Right lobe of liver (tissue), 4 donors: Measurements from ENCODE around the gene CIBAR2.

Experiments used
- POLR2A ChIP-seq: fragments of 450-650 bp; IDR thresholded peaks from one replicate; pipeline ENCODE4 v1.6.1; 2017; ENCODE audit warnings: antibody characterized with exemption, mild to moderate bottlenecking
- TF ChIP-seq, protein P1 (sequence below), 4 donors: fragments of 200-600 bp in 3 of 4; fragments of 450-650 bp in 1 of 4; IDR thresholded peaks; one replicate each; pipeline versions ENCODE4 v1.5.1 to v1.8.0; 2016 to 2022; ENCODE audit warnings: antibody characterized with exemption in 4 of 4, mild to moderate bottlenecking in 2 of 4
- donor health status: DM: no; HTN: no; CAD: no.
- donor health status: DM: no; HTN: no; CAD: no.
- donor health status: DM: no; HTN: yes; CAD: no.

DNA sequence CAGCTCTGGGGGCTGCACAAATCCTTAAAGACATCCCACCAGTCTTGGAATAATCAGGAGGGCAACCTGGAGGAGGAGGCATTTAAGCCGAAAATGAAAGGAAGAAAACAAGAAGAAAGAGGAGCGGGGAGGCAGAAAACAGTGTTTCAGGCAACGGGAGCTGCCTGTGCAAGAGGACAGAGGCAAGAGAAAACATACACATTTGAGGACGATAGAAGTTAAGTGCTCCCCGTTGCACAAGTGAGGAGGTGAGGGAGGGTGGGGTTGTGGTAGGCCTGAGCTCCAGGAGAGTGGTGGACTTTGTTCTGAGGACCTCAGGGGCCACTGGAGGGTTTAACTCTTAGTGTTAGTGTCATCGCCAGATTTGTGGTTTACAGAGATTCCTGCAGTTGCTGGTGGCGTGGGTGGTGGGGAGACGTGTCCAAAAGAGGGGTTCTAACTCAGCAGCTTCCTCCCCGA, 27.6 kb upstream of the CIBAR2 start:
- TF ChIP-seq, protein P1, sequence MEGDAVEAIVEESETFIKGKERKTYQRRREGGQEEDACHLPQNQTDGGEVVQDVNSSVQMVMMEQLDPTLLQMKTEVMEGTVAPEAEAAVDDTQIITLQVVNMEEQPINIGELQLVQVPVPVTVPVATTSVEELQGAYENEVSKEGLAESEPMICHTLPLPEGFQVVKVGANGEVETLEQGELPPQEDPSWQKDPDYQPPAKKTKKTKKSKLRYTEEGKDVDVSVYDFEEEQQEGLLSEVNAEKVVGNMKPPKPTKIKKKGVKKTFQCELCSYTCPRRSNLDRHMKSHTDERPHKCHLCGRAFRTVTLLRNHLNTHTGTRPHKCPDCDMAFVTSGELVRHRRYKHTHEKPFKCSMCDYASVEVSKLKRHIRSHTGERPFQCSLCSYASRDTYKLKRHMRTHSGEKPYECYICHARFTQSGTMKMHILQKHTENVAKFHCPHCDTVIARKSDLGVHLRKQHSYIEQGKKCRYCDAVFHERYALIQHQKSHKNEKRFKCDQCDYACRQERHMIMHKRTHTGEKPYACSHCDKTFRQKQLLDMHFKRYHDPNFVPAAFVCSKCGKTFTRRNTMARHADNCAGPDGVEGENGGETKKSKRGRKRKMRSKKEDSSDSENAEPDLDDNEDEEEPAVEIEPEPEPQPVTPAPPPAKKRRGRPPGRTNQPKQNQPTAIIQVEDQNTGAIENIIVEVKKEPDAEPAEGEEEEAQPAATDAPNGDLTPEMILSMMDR (IDR thresholded peaks at IDR 0.05), result no peak
- no peak for TF ChIP-seq POLR2A
